Pancreas (tissue), 10 donors: ENCODE results near the gene METTL25. TPM values are rescaled to one million over a fixed set of nuclear protein-coding genes. Genes with fewer than 3 reads are reported as not detected.
A peak's percentile ranks its signal among the peaks of the same experiment; 100 is the strongest.

Source experiments
- ATAC-seq, 4 donors: fragments of 200-7000 bp; cut with Tn5 transposase; one replicate each; pipeline versions ENCODE4 v1.8.0 to v1.9.1; 2020; ENCODE audit warnings: mild to moderate bottlenecking in 4 of 4, moderate library complexity in 4 of 4
- DNase-seq, 6 donors: peaks; one replicate each; pipeline ENCODE4 v3.0.0-alpha.2; 2020
- FAIRE-seq: peaks from 2 replicates; lab custom pipeline; 2012; peaks lifted over from hg19 to GRCh38; lab: Jason Lieb, UNC
- H3K27ac ChIP-seq, 4 donors: fragments of 200-600 bp; sonication (generic); 1 replicate in 3 of 4; 2 replicates in 1 of 4; pipeline versions ENCODE4 v1.5.0 to v1.8.0; 2020
- H3K27me3 ChIP-seq, 4 donors: fragments of 200-600 bp; one replicate each; pipeline ENCODE4 v1.8.0; 2021
- H3K36me3 ChIP-seq, 3 donors: fragments of 200-600 bp; sonication (generic) in 1 of 3; one replicate each; pipeline versions ENCODE4 v1.5.0 to v1.8.0; 2020 to 2021
- H3K4me1 ChIP-seq, 3 donors: fragments of 200-600 bp; one replicate each; pipeline ENCODE4 v1.8.0; 2021
- H3K4me3 ChIP-seq, 4 donors: fragments of 200-600 bp; sonication (generic) in 2 of 4; one replicate each; pipeline versions ENCODE4 v1.5.0 to v1.8.0; 2020 to 2021
- H3K9me3 ChIP-seq, 4 donors: fragments of 200-600 bp; one replicate each; pipeline ENCODE4 v1.8.0; 2021
- WGBS, 2 donors: extraction: QIAGEN DNeasy Blood & Tissue Kit; methylation state at CpG; one replicate each; pipeline ENCODE4 v1.1.7; 2013; 5-methylcytosine and 5-hydroxymethylcytosine counted together
- intact Hi-C, 3 donors: fragments of 100-400 bp; cut with DNase I; formaldehyde crosslinking; loops; one replicate each; pipeline versions ENCODE4 v1.11.1 to v1.14.2; 2022
- polyA plus RNA-seq, 2 donors: library from polyadenylated mRNA; stranded (reverse); fragments of 200-250 nt; gene quantifications; one replicate each; pipeline ENCODE4 v1.2.3, GENCODE V29; 2013
- total RNA-seq, 6 donors: library from RNA; stranded (reverse); fragmentation: NEBNext Ultra II Directional in 4 of 6; extraction: Animal tissue kit (Norgen Biotek cat#: 25700) in 4 of 6; gene quantifications; one replicate each; pipeline versions ENCODE4 v1.2.1 to v1.2.4, GENCODE V29; 2021 to 2023
- TF ChIP-seq, protein P1 (sequence below), 4 donors: fragments of 200-600 bp; sonication (generic) in 3 of 4; IDR thresholded peaks; one replicate each; pipeline versions ENCODE4 v1.5.0 to v1.8.0; 2021; ENCODE audit warnings: antibody characterized with exemption in 4 of 4
- donor health status: healthy with polysubstance abuse.
- donor health status: DM: no; HTN: no; CAD: no; lungs with moderate emphysema.
- donor health status: DM: no; HTN: no; CAD: no.
- donor health status: control.
- donor health status: control.
- donor health status: Bipolar disorder and iron deficiency.
- donor health status: DM: yes; HTN: yes; CAD: no.
- donor health status: DM: no; HTN: no; CAD: no.
- donor health status: DM: no; HTN: no; CAD: no.
- donor health status: DM: yes; HTN: yes; CAD: no.

The METTL25 gene, protein sequence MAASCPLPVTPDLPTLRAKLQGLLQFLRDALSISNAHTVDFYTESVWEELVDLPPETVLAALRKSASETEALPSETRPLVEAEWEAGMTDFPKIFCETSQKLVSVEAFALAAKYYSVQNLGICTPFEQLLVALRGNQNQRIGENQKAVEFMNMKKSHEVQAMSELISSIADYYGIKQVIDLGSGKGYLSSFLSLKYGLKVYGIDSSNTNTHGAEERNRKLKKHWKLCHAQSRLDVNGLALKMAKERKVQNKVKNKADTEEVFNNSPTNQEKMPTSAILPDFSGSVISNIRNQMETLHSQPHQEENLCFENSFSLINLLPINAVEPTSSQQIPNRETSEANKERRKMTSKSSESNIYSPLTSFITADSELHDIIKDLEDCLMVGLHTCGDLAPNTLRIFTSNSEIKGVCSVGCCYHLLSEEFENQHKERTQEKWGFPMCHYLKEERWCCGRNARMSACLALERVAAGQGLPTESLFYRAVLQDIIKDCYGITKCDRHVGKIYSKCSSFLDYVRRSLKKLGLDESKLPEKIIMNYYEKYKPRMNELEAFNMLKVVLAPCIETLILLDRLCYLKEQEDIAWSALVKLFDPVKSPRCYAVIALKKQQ
- total RNA-seq (1 to 10 TPM; 3.5 to 9.5 (median 6.1) TPM), polyA plus RNA-seq (1 to 10 TPM; 5.6 to 6.4 TPM)

DNA sequence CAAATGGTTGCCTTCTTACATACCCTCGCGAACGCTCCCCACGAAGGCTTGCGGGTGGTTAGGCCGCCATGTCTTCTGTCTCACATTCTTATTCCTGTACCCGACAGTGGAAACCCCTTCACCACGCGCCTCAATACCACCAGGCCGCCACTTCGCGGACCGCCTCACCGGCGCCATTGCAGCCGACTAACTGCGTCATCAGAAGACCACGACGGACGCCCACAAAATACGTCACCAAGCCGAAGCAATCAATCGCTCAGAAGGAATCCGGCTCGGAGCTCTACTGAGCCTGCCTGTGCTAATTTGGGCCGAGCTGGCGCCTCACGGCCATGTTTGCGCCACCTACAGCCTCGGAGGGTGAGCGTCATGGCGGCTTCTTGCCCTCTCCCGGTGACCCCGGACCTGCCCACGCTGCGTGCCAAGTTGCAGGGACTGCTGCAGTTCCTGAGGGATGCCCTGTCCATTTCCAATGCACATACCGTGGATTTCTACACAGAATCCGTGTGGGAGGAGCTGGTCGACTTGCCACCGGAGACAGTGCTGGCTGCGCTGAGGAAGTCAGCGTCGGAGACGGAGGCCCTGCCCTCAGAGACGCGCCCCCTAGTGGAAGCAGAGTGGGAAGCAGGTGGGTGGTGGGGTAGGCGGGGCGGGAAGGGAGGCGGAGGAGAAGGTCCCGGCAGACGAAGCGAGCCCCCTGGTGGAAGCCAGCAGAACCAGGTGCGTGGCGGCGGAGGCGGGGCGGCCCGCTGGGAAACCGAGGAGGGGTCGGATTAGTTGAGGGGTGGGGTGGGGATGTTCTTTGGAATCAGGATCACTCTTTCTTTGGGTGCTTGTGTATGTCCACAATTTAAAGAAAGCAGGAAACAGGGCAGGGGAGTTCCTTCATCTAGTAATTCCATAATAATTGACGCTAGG is at the start of gene METTL25, which contains the start of gene CCDC59:
Gene METTL25 (plus strand): TSS at position 330 of the 915 bp plus-strand sequence. CDS start 37 bp downstream, at position 367.
Gene CCDC59 (minus strand): TSS at position 188 of the 915 bp plus-strand sequence. CDS start 11 bp downstream, at position 177.
- peak; percentile 95 to 98 (median 97) for DNase-seq
- peak within 1 kb of the TSS; percentile 93 to 98 (median 94) for H3K27ac ChIP-seq
- no peaks in the 10 kb centered on the region for H3K9me3 ChIP-seq
- H3K4me1 ChIP-seq = peaks cover 0 to 33% (median 26%) of the 10 kb centered on the region in 3 donors
- 0% methylated on average over 61 of the region's 61 CpGs for WGBS, 2 donors
- H3K27me3 ChIP-seq = no peaks in the 10 kb centered on the region
- intact Hi-C loops = no loop called here
- H3K4me3 ChIP-seq = peak within 1 kb of the TSS; percentile 58 to 84 (median 77)
- TF ChIP-seq, protein P1, sequence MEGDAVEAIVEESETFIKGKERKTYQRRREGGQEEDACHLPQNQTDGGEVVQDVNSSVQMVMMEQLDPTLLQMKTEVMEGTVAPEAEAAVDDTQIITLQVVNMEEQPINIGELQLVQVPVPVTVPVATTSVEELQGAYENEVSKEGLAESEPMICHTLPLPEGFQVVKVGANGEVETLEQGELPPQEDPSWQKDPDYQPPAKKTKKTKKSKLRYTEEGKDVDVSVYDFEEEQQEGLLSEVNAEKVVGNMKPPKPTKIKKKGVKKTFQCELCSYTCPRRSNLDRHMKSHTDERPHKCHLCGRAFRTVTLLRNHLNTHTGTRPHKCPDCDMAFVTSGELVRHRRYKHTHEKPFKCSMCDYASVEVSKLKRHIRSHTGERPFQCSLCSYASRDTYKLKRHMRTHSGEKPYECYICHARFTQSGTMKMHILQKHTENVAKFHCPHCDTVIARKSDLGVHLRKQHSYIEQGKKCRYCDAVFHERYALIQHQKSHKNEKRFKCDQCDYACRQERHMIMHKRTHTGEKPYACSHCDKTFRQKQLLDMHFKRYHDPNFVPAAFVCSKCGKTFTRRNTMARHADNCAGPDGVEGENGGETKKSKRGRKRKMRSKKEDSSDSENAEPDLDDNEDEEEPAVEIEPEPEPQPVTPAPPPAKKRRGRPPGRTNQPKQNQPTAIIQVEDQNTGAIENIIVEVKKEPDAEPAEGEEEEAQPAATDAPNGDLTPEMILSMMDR (IDR thresholded peaks at IDR 0.05) = peak; percentile 85 to 99 (median 96)
- H3K36me3 ChIP-seq = peaks cover 0 to 15% (median 0%) of the 10 kb centered on the region in 3 donors
- peak; percentile 17 for FAIRE-seq
- ATAC-seq = peak; percentile 96 to 99 (median 98)

DNA sequence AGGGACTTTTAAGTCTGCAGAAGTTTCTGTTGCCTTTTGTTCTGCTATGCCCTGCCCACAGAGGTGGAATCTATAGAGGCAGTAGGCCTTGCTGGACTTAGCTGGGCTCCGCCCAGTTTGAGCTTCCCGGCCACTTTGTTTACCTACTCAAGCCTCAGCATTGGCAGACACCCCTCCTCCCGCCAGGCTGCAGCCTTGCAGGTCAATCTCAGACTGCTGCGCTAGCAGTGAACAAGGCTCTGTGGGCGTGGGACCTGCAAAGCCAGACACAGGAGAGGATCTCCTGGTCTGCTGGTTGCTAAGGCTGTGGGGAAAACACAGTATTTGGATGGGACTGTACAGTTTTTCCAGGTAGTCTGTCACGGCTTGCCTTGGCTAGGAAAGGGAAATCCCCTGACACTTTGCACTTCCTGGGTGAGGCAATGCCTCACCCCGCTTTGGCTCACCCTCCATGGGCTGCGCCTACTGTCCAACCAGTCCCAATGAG is 43.9 kb upstream of the METTL25 start:
- TF ChIP-seq, protein P1 (IDR thresholded peaks at IDR 0.05) = no peak
- Histone ChIP-seq H3K27ac (no peak overlapping the region), H3K27me3 (no peaks in the 10 kb centered on the region), H3K36me3 (no peaks in the 10 kb centered on the region), H3K4me3 (peak overlapping the region in 1 of 4 donors; percentile 18), H3K4me1 (no peaks in the 10 kb centered on the region), H3K9me3 (no peaks in the 10 kb centered on the region)
- intact Hi-C loops = no loop called here
- ATAC-seq (peak; percentile 53 to 93 (median 69)), DNase-seq (peak; percentile 47 to 62 (median 54)), FAIRE-seq (no peak)
- WGBS, 2 donors = 31 to 32% methylated on average over 8 of the region's 8 CpGs

DNA sequence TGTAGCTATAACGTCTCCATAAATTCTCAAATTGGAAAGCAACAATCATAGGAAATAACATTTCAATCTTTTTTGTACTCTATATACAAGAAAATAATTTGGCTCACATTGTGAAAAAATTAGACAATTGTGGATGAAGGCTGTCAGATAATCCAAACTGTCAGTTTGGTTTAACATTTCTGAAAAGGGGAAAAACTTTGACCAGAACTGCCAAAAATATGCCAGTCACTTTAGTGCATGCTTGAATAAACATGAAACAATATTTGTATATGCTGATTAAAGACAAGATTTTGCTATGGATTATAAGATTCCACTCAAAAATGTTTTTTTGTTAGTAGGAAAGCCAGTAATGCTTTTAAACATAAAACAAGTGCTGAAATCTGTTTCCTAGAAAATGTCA is 39.1 kb upstream of the METTL25 start:
- 64 to 72% methylated on average over 1 of the region's 1 CpG for WGBS, 2 donors
- H3K4me3 ChIP-seq = no peak overlapping the region
- TF ChIP-seq, protein P1 (IDR thresholded peaks at IDR 0.05) = no peak
- ATAC-seq (no peak), DNase-seq (no peak), FAIRE-seq (no peak)
- H3K4me1 ChIP-seq = no peaks in the 10 kb centered on the region
- intact Hi-C loops = no loop called here
- no peaks in the 10 kb centered on the region for H3K27me3 ChIP-seq
- no peaks in the 10 kb centered on the region for H3K36me3 ChIP-seq
- H3K9me3 ChIP-seq = no peaks in the 10 kb centered on the region
- no peak overlapping the region for H3K27ac ChIP-seq

DNA sequence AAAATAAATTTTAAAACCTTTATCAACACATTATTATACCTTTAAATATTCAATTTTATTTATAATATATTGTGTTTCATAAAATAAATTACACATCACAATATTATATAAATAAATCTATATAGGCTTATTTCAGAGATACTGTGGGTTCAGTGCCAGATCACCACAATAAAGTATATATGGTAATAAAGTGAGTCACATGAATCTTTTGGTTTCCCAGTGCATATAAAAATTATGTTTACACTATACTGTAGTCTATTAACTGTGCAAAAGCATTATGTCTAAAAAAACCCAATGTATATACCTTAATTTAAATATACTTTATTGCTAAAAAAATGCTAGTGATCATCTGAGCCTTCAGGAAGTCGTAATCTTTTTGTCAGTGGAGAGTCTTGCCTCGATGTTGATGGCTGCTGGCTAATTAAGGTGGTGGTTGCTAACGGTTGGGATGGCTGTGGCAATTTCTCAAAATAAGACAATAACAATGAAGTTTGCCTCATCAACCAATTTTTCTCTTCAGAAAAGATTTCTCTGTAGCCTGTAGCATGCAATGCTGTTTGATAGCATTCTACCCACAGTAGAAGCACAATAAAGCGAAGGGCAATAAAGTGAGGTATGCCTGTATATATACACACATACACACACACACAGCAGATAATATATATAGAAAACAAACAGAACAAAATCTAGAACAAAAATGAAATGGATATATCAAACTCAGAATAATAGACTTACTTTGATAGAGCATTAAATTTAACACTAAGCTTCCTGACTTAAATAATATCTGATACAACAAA is 32.6 kb upstream of the METTL25 start:
- DNase-seq = no peak
- H3K27ac ChIP-seq = no peak overlapping the region
- no peak for FAIRE-seq
- no peaks in the 10 kb centered on the region for H3K27me3 ChIP-seq
- no peak overlapping the region for H3K4me3 ChIP-seq
- WGBS, 2 donors = 57 to 72% methylated on average over 4 of the region's 4 CpGs
- no peaks in the 10 kb centered on the region for H3K36me3 ChIP-seq
- no peaks in the 10 kb centered on the region for H3K9me3 ChIP-seq
- no peaks in the 10 kb centered on the region for H3K4me1 ChIP-seq
- intact Hi-C loops = loop anchor here in 2 of 3 donors (5.0 to 10.0 kb wide), 2 partner anchors 681 to 683 kb away; no protein-coding TSS in a partner anchor
- TF ChIP-seq, protein P1 (IDR thresholded peaks at IDR 0.05) = no peak
- no peak for ATAC-seq
